ENCODE results near the gene CYLC2. TPM values are rescaled to one million over a fixed set of nuclear protein-coding genes. Genes with fewer than 3 reads are reported as not detected.

CYLC2 gene
- not detected in 2 replicates for total RNA-seq (2014; rRNA removed; shearing (Covaris generic))

GRCh38 chr9:102995033-102995432 lies at the start of gene CYLC2:
TSS of gene CYLC2 (plus strand) at chr9:102995333. CDS start at chr9:102995381, 48 bp downstream.
- no peak for DNase-seq (ENCODE audit: low spot score)

GRCh38 chr9:102950346-102950745 lies 44.8 kb upstream of the CYLC2 start:
- DNase-seq (ENCODE audit: low spot score), result no peak

- DNase-seq (ENCODE audit: low spot score), result no peak
These were observed 28.1 kb upstream of the CYLC2 start for GRCh38 chr9:102966999-102967398.

- no peak for DNase-seq (ENCODE audit: low spot score)
These were observed 27.2 kb upstream of the CYLC2 start for GRCh38 chr9:102967979-102968378.

- no peak for DNase-seq (ENCODE audit: low spot score)
These were observed 22.4 kb upstream of the CYLC2 start for GRCh38 chr9:102972780-102973179.

GRCh38 chr9:102974530-102974929 lies 20.6 kb upstream of the CYLC2 start:
- no peak for DNase-seq (ENCODE audit: low spot score)

- DNase-seq (ENCODE audit: low spot score), result no peak
These were observed 19.9 kb upstream of the CYLC2 start for GRCh38 chr9:102975251-102975650.

GRCh38 chr9:102985162-102985895 lies 9.8 kb upstream of the CYLC2 start:
- no peak for DNase-seq (ENCODE audit: low spot score)

GRCh38 chr9:102986425-102986824 lies 8.7 kb upstream of the CYLC2 start:
- DNase-seq (ENCODE audit: low spot score), result no peak

GRCh38 chr9:103003689-103004088 lies 8.6 kb downstream of the CYLC2 start:
- DNase-seq (ENCODE audit: low spot score), result no peak

- no peak for DNase-seq (ENCODE audit: low spot score)
These were observed 19.1 kb downstream of the CYLC2 start for GRCh38 chr9:103014242-103014641.

- DNase-seq (ENCODE audit: low spot score), result no peak
These were observed 30.7 kb downstream of the CYLC2 start for GRCh38 chr9:103025796-103026195.

- DNase-seq (ENCODE audit: low spot score), result peak; percentile 64
These were observed 42.7 kb downstream of the CYLC2 start for GRCh38 chr9:103037508-103038477.

GRCh38 chr9:103041961-103042360 lies 46.8 kb downstream of the CYLC2 start:
- DNase-seq (ENCODE audit: low spot score), result no peak

All from H4 (cell line).